GM19099 (cell line): ENCODE measurements around the gene ACSS1.

Source experiments
- POLR2A ChIP-seq: IDR thresholded peaks from 3 replicates; pipeline ENCODE4 v1.6.1; 2011; ENCODE audit warnings: low read depth; ENCODE audit not compliant: insufficient read length; ENCODE audit errors: extremely low read depth

Gene ACSS1

DNA sequence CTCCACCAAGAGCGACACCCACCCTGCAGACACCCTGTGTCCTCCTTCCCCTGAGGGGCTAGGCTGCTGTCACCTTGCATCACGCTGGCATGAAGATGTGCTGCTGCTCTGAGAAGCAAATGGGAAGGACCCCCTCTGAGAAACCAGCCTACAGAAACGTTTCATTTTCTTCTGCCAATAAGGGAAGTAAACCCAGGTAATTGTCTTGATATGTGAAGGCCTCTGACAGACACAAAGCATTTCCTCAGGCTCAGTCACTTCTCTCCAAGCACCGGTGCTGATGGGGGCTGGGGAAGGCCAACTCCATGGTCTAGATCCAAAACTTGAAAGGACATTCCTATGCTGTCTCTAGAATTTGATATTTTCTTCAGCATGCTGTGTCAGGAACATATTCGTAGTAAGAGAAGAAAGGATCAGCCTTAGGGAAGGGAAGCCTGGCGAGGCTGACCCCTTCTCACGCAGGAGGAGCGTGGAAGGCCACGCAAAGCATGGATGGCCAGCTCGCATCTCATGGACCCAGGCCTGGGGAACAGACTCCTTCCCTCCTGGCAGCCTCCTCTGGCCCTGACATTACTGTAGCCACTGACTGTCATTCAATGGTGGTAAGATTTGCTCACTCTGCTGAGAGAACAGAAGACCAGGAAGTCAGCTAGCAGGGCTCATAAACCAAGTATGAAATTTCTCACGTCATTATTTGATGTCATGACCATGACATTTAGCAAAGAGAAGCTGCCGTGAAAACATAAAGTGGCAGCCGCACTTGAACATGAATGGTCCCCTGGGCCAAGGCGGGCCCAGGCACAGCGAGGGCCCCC, 20.4 kb downstream of the ACSS1 start:
- no peak for TF ChIP-seq POLR2A

DNA sequence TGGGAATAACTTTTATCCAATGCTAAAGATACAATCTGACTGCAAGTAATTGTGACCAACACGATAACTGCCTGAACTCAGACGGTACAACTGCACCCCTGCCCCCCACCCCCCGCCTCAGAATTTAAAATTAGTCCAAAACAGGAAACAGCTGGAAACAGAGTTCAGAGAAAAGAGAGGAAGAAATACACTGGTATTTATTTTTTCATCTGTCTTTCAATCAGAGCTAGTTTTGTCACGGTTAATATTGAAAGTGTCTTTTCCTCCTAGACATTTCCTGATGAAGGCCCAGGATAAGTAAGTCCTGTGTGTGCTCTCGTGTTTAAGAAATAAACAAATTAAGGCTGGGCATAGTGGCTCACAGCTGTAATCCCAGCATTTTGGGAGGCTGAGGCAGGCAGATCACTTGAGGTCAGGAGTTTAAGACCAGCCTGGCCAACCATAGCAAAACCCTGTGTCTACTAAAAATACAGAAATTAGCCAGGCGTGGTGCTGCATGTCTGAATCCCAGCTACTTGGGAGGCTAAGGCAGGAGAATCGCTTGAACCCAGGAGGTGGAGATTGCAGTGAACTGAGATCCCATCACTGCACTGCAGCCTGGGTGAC, 21.5 kb downstream of the ACSS1 start:
- TF ChIP-seq POLR2A = no peak

DNA sequence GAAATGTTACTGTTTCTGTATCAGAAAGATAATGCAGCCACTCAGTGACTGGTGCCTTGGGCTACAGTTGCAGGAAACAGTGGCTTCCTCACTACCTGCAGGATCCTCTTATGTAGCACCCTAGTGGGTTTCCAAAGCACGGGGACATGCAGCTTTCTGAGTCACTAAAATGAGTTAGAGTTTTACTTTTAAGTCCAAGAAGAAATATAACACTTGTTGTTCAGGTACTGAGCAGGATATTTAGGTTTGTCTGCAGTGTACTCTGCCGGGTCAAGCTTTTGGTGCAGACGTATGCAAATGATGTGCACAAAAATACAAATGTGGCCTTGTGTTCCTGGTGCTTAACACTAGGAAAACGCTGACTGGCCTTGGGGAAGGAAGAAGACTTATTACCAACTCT, 22.0 kb downstream of the ACSS1 start:
- no peak for TF ChIP-seq POLR2A

DNA sequence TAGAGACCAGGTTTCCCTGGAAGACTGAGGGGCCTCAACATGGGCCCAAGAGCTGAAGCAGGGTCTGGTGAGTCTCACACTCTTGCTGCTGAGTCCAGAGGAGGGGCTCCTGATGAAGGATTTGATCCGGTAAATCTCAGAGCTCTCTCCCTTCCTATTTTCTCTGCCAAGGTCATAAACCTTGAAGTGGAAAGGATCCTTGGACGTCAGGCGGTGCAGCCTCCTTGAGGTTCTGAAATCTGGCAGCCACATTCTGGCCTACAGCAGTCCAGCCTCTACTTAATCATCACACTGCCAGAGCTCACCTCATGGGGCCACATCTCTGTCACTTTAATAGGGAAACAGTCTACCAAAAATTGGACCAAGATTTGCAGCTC, 24.0 kb downstream of the ACSS1 start:
- no peak for TF ChIP-seq POLR2A

DNA sequence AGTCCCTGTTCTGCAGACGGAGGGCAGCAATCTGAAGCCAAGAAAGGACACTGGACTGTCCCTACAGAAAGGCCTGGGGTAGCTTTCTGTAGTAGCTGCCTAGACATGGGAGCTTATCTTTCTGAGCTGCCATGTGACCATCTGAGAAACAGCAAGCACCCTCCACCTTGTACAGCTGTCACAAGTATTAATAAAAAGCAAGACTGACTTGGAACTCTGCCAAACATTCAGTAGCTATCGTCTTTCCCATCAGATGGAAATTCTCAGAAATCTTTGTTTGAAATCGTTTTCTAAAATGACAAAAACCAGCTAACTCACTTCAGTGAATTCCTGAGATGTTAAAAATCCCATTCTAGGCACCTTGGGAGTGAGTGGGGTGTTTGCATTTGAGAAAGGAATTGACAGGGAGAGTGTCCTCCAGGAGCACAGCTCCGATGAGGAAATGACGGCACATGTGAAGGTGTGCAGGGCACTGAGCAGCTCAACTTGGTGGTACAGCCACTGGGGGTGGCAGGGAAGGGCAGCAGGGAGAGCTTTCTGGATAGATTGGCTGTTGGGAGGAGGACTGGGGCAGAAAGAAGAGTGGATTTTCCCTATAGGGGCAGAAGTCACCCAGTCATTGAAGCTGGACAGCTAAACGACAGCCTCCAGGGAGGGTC, 24.5 kb downstream of the ACSS1 start:
- TF ChIP-seq POLR2A = no peak

DNA sequence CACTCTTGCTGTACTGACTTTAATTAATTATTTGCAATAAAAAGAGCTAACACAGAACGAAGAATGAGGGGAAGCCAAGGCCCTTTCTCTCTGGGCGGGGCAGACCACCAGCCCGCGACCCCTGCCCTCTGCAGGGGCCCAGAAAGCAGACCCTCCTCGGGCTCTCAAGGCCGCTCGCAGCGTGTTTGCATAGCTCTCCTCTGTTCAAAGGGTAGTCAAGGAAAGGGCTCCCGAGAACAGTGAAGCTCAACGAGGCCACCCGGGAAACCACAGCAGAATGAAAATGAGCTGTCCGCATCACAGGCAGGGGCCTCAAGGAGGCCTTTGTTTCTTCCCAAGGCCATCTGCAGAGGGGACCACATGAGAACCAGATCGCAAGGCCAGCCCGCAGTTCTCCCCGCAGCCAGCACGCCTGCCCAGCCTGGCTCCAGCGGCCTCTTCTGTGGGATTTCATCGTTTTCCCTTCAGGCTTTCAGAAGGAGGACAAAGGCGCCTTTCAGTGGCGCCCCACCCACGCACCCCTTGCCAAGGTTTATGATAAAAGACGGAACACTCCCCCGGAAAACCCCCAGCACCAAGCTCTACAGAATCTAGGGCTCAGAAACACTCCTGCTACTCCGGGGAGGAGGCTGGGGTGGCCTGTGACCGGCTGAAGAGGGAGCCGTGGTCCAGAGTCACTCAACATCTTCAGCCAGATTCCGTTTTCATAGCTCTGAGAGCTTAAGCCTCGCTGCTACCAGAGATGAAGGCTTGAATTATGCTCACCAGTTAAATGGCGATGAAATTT, 25.3 kb downstream of the ACSS1 start:
- no peak for TF ChIP-seq POLR2A

DNA sequence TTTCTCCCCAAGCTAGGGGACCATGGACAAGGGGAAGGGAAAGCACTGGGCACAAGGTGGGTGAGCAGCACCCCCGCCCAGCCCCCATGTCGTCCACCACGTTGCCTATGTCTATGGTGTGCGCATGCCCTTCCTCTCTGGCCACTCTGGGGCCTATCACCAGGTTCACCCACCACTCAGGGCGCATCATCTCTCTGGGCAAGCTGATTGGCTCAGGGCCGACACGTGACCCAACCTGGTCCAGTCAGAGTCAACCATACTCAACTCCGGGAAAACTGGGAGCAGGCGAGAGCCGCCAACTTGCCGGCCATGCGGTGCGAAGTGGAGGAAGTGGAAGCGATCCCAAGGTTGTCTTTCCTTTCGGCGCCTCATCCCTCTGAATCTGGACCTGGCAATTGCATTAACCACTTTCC, 25.9 kb downstream of the ACSS1 start:
- no peak for TF ChIP-seq POLR2A

DNA sequence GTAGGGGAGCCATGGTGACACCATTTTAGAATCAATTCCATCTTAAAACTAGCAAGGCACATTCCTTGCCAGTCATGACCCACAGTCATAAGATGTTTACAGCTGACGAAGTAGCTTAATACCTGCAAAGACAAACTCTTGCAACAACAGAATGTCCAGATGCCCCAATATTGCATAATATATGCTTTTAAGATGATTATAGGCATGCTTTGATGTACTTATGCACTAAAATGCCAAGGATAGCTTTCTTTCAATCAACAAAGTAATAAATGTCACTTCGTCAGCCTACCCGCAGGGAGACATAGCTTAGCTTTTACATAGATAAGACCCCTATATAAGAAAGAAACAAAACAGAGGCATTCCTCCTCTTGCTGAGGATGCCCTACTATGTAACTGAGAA, 26.7 kb downstream of the ACSS1 start:
- no peak for TF ChIP-seq POLR2A

DNA sequence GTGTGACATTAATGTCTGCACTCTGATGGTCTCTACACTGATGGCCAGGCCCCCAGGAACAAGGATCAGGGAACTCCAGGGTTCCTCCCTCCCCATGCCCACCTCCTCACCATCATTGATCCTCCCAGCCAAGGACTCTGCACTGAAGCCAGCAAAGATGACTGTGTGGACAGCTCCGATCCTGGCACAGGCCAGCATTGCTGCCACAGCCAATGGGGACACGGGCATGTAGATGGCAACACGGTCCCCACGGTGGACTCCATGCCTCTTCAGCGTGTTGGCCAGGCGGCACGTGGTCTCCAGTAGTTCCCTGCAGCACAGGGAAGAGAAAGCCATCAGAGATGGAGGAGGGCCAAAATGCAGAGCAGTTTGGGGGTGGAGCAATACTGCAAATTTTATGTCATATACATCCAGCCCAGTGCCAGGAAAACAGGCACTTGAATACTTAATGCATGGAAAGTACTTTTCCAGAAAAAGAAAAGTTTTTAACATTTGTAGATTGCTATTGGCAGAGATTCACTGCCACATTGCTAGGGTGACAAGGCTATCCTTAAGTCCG, 27.2 kb downstream of the ACSS1 start:
- TF ChIP-seq POLR2A = no peak

DNA sequence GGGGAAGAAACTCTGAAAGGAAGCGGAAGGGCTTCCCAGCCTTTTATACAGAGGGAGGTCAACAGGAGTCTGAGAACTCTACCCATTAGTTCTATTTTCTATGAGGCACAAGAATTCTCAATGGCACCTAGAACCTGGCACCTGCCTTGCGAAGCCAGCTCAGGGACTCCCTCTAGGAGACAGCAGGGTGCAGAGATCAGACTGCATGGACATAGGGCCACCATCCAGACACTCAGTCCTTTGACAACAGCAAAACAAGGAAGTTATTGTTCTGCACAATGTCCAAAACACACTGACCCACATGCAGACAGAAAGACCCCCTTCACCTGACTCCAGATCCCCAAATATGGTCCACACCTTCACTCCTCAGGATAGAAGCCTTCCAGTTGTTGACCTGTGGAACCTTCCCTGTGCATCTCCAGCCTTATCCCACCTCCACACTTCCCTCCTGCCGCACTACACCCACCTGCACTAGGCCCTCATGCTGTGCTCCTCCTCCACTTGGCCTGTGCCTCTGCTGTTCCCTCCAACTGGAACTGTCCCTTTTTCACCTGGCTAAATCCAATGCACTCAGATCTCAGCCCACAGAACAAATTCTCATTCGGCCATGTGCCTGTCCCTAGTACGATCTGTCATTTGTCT, 27.8 kb downstream of the ACSS1 start:
- TF ChIP-seq POLR2A = no peak

DNA sequence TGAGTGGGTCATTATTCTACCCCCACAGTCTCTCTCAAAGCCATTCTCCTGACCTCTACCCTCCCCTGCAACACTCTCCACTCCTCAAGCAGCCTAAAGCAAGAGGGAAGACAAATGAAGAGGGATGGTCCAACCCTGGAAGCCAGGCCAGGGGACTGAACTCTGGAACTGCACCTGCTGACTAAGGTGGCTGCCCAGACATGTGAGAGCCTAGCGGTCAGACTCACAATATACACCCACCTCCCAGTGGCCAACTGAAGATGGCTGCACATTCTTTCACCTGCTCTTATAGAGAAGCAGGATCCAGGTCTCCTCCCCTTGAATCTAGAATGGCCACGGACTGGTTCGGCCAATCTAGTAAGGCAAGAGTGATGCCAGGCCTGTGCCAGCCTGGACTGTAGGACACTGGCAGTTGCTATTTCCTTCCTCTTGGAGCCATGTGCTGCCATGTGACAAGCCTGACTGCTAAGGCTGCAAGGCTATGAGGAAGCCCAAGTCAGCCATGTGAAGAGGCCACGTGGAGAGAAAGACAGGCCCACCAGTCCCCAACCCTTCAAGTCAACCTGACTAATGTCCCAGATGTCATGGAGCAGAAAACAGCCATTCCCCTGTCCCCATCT, 31.8 kb downstream of the ACSS1 start:
- TF ChIP-seq POLR2A = no peak

DNA sequence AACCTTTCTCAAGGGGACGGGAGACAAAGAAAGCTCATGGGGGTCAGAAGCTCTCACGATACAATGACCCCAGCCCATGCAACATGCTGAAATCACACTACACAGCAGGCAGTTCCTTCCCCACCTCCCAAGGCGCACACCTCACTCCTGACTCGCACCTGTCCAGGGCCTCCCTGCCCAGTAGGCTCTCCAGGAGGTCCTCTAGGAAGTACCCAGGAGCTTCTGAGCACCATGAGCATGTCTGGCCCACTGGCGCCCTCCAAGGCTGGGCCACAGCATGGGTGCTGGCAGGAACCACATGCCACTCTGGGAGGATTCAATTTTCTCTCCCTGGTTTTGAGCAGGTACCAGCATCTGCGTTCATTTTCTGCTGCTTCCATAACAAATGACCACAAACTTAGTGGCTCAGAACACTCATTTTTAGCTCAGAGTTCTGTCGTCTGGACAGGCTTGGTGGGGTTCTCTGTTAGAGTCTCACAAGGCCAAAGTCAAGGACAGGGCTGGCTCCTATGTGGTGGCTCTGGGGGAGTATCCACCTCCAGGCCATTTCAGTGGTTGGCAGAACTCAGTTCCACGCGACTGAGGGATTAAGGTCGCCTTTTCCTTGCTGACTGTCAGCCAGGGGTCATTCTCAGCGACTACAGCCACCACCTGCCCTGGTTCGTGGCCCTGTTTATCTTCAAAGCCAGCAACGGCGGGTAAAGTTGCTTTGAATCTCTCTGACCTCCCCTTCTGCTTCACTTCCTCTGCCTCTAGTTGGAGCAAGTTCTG, 32.7 kb downstream of the ACSS1 start:
- TF ChIP-seq POLR2A = no peak

DNA sequence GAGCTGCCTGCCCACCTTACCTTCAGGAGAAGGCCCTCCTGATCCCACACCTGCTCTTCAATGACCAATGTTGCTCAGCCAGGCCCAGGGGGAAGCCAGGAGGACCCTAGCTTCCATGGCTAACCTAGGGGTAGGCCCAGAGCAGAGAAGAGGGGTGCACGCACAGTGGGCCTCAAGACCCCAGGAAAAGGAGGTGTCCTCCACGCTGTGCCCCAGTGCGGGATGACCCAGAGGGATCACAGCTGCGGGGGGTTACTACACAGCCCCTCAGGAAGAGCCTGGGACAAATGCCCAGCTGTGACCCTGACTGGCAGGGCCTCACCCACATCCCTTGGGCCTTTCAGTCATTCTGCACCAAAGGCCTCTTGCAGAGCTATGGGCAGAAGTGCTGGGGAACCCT, 33.8 kb downstream of the ACSS1 start:
- TF ChIP-seq POLR2A = no peak
